ENCODE data around the gene UST. TPM values are rescaled to one million over a fixed set of nuclear protein-coding genes. Genes with fewer than 3 reads are reported as not detected.

The UST gene
- polyA plus RNA-seq, 1 donor from 2014 or later, result 7.5 TPM

- no peaks in the 10 kb centered on the region for H3K79me2 ChIP-seq (replicated peaks; ENCODE audit: insufficient read depth, low read length)
- H3K9ac ChIP-seq (ENCODE audit: low read length), result no peak overlapping the region
- no peak overlapping the region for H3K4me3 ChIP-seq (ENCODE audit: low read length)
- H2AFZ ChIP-seq (ENCODE audit: low read depth, low read length), result no peak overlapping the region
- H3F3A ChIP-seq (ENCODE audit: insufficient read depth, low read length, poor library complexity, severe bottlenecking), result no peaks in the 10 kb centered on the region
- H3K27ac ChIP-seq (ENCODE audit: low read length), result no peak overlapping the region
- TF ChIP-seq RAD21 (conservative IDR thresholded peaks at IDR 0.05) (no peak), EZH2 (IDR thresholded peaks at IDR 0.05; ENCODE audit: borderline replicate concordance, insufficient read depth, low read length, poor library complexity, severe bottlenecking) (no peak), POLR2AphosphoS5 (IDR thresholded peaks at IDR 0.05) (no peak), EP300 (conservative IDR thresholded peaks at IDR 0.05; ENCODE audit: poor library complexity, severe bottlenecking) (no peak), MXI1 (conservative IDR thresholded peaks at IDR 0.05; ENCODE audit: poor library complexity, severe bottlenecking) (no peak), REST (IDR thresholded peaks at IDR 0.05; ENCODE audit: borderline replicate concordance) (no peak), CTCF (IDR thresholded peaks at IDR 0.05; ENCODE audit: poor library complexity, severe bottlenecking) (no peak), TAF1 (IDR thresholded peaks at IDR 0.05; ENCODE audit: low read depth) (no peak), SMC3 (conservative IDR thresholded peaks at IDR 0.05; ENCODE audit: poor library complexity) (no peak)
- no peaks in the 10 kb centered on the region for H4K20me1 ChIP-seq (ENCODE audit: insufficient read depth)
- H3K27me3 ChIP-seq (ENCODE audit: insufficient read depth, low read depth, low read length), result no peaks in the 10 kb centered on the region
- no peaks in the 10 kb centered on the region for H3K36me3 ChIP-seq (ENCODE audit: insufficient read depth, low read length)
- no peaks in the 10 kb centered on the region for H3K9me2 ChIP-seq (ENCODE audit: insufficient read depth, low read length)
- no peaks in the 10 kb centered on the region for H3K9me3 ChIP-seq (ENCODE audit: low read length)
- H3K4me2 ChIP-seq (ENCODE audit: low read length), result no peak overlapping the region
Measured at GRCh38 chr6:148790817-148791216, 44.0 kb downstream of the UST start.

- no peaks in the 10 kb centered on the region for H3K9me2 ChIP-seq (ENCODE audit: insufficient read depth, low read length)
- H3K27me3 ChIP-seq (ENCODE audit: insufficient read depth, low read depth, low read length), result no peaks in the 10 kb centered on the region
- H3F3A ChIP-seq (ENCODE audit: insufficient read depth, low read length, poor library complexity, severe bottlenecking), result no peaks in the 10 kb centered on the region
- H3K4me3 ChIP-seq (ENCODE audit: low read length), result no peak overlapping the region
- H4K20me1 ChIP-seq (ENCODE audit: insufficient read depth), result no peaks in the 10 kb centered on the region
- TF ChIP-seq CTCF (IDR thresholded peaks at IDR 0.05; ENCODE audit: poor library complexity, severe bottlenecking) (no peak), RAD21 (conservative IDR thresholded peaks at IDR 0.05) (no peak), EP300 (conservative IDR thresholded peaks at IDR 0.05; ENCODE audit: poor library complexity, severe bottlenecking) (no peak), REST (IDR thresholded peaks at IDR 0.05; ENCODE audit: borderline replicate concordance) (no peak), SMC3 (conservative IDR thresholded peaks at IDR 0.05; ENCODE audit: poor library complexity) (no peak), TAF1 (IDR thresholded peaks at IDR 0.05; ENCODE audit: low read depth) (no peak), POLR2AphosphoS5 (IDR thresholded peaks at IDR 0.05) (no peak), MXI1 (conservative IDR thresholded peaks at IDR 0.05; ENCODE audit: poor library complexity, severe bottlenecking) (no peak), EZH2 (IDR thresholded peaks at IDR 0.05; ENCODE audit: borderline replicate concordance, insufficient read depth, low read length, poor library complexity, severe bottlenecking) (no peak)
- H3K27ac ChIP-seq (ENCODE audit: low read length), result no peak overlapping the region
- no peak overlapping the region for H2AFZ ChIP-seq (ENCODE audit: low read depth, low read length)
- H3K9me3 ChIP-seq (ENCODE audit: low read length), result no peaks in the 10 kb centered on the region
- no peaks in the 10 kb centered on the region for H3K36me3 ChIP-seq (ENCODE audit: insufficient read depth, low read length)
- no peak overlapping the region for H3K4me2 ChIP-seq (ENCODE audit: low read length)
- H3K9ac ChIP-seq (ENCODE audit: low read length), result no peak overlapping the region
- no peaks in the 10 kb centered on the region for H3K79me2 ChIP-seq (replicated peaks; ENCODE audit: insufficient read depth, low read length)
Measured at GRCh38 chr6:148791372-148791771, 44.5 kb downstream of the UST start.
